Measurements from ENCODE around the gene TMEM130. TPM values are rescaled to one million over a fixed set of nuclear protein-coding genes. Genes with fewer than 3 reads are reported as not detected.

TMEM130 gene
- total RNA-seq, 1 donor from 2014 or later = 3.6 TPM

- DNase-seq = no peak
Measured at GRCh38 chr7:98807068-98808048, 62.5 kb downstream of the TMEM130 start.

DNA sequence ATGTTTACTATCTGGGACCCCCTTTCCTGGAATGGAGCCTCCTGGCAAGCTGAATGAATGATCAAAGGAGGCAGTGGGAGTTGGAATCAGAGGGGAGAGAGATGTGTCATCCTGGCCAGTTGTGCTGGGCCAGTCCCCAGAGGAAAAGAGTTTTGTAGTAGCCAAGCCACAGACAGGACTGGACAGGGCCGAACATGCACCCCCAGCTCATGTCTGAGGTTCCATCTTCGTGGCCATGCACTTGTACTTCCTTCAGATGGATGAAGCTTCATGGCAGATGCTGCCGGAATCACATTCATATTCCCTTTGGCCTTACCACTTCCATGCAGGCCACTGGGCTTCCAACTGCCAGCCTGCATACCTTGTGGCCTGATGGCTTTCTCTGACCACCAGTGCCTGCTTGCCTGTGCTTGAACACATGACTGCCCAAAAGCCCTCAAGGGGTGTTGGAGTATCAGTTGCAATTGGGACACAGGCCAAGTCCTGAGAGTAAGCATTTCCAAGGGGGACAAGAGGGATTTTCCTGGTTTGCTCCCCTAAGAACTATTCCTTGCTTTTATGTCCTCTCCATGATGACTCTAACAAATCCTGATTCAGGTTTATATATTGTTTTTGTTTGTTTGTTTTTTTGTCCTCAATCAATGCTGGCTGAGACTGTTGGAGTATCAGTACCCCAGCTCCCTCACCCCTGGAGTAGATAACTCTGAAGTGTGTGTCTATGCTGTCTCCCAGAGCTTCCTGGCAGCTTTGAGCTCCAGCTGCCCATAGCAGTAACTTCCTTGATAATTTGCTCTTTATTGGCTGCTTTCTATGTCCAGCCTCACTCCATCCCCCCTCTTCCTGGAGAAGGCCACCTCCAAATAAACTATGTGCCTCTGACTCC, 63.6 kb downstream of the TMEM130 start:
- no peak for DNase-seq

- no peak for DNase-seq
Measured at GRCh38 chr7:98802781-98803110, 67.1 kb downstream of the TMEM130 start.

GRCh38 chr7:98802088-98802780, 67.6 kb downstream of the TMEM130 start:
- DNase-seq = no peak

DNA sequence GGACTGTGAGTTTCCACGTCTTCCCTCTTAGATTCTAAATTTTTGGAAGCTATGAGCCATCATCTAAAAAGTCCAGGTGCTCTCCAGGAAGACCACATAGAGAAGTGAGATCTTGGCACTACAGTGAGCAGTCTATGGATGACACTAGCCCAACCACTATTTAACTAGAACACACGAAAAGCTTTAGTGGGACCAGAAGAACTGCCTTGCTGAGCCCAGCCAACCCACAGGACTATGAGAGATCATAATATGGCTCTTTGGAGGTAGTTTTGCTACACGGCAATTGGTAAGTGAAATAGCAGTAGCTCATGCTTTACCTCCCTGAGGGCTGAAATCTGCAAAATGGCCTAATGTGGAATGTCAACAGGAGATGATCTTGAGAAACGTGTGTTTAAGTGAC, 68.8 kb downstream of the TMEM130 start:
- DNase-seq = no peak

DNA sequence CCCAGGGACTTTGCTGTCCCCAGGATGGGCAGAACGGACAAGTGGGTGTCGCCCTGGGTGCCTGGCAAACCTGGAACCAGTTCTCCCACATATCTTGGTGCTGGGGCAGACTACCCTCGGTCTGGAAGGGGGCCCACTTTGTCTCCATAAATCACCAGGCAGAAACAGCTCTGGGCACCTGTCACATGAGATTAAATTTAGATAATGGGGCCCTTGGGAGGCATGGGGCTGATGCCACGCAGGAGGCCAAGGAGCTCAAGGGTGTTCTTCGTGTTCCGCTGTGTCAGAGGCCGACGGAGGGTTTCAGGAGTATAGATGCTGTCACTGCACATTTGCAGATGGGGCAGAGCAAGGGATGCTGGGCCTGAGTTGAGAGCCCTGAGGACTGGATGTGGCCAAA, 72.7 kb downstream of the TMEM130 start:
- DNase-seq = no peak

Small RNA genes lying within 50 kb of the gene (small RNA-seq; reads per million reads assigned to genes)
- 249 reads per million, percentile 97 among the genes with 10 or more reads in this experiment for gene MIR3609

Other genes starting within 250 kb of the TMEM130 start
- 23.6 TPM for gene TRRAP, start 8.5 kb upstream of the TMEM130 start, total RNA-seq

All from occipital lobe (tissue), 3 donors.